ENCODE results near the gene CHMP5. TPM values are rescaled to one million over a fixed set of nuclear protein-coding genes. Genes with fewer than 3 reads are reported as not detected.
A peak's percentile ranks its signal among the peaks of the same experiment; 100 is the strongest.

CHMP5 gene
- total RNA-seq, 1 donor from 2014 or later, result 73.0 TPM

GRCh38 chr9:33318225-33318624 is 53.4 kb downstream of the CHMP5 start:
- no peak for DNase-seq (ENCODE audit: low spot score)

- DNase-seq (ENCODE audit: low spot score), result no peak
Observed at GRCh38 chr9:33318781-33319180, 53.9 kb downstream of the CHMP5 start.

- no peak for DNase-seq (ENCODE audit: low spot score)
Observed at GRCh38 chr9:33320230-33320567, 55.4 kb downstream of the CHMP5 start.

- peak; percentile 12 for DNase-seq (ENCODE audit: low spot score)
Observed at GRCh38 chr9:33320568-33321261, 55.9 kb downstream of the CHMP5 start.

GRCh38 chr9:33329117-33329563 is 64.3 kb downstream of the CHMP5 start:
- DNase-seq (ENCODE audit: low spot score), result peak; percentile 90

- DNase-seq (ENCODE audit: low spot score), result no peak
Observed at GRCh38 chr9:33329979-33330378, 65.1 kb downstream of the CHMP5 start.

- no peak for DNase-seq (ENCODE audit: low spot score)
Observed at GRCh38 chr9:33331377-33331891, 66.6 kb downstream of the CHMP5 start.

Other genes with a start within 250 kb of the CHMP5 start
- gene DNAJA1, start 239.8 kb upstream of the CHMP5 start, total RNA-seq, result 96.7 TPM
- 20.6 TPM for gene SMU1, start 188.4 kb upstream of the CHMP5 start, total RNA-seq
- 66.8 TPM for gene B4GALT1, start 97.7 kb upstream of the CHMP5 start, total RNA-seq
- 2.5 TPM for gene SPINK4, start 24.9 kb upstream of the CHMP5 start, total RNA-seq
- gene BAG1, start 341 bp upstream of the CHMP5 start, total RNA-seq, result 92.5 TPM
- 30.1 TPM for gene NFX1, start 25.5 kb downstream of the CHMP5 start, total RNA-seq
- gene AQP7, start 137.5 kb downstream of the CHMP5 start, total RNA-seq, result 15.0 TPM
- 26.2 TPM for gene AQP3, start 182.5 kb downstream of the CHMP5 start, total RNA-seq
- gene NOL6, start 208.9 kb downstream of the CHMP5 start, total RNA-seq, result 18.9 TPM